SK-N-SH (cell line): ENCODE measurements around the gene NEAT1. TPM values are rescaled to one million over a fixed set of nuclear protein-coding genes. Genes with fewer than 3 reads are reported as not detected.

ENCODE experiments used
- CTCF ChIA-PET: fragments of 300-600, 350-600 bp; formaldehyde crosslinking; extraction: SDS; loops from one replicate; lab custom pipeline; 2021; lab: Yijun Ruan, JAX
- POLR2A ChIA-PET: fragments of 350-600 bp; sonication (Branson Sonifier 250); formaldehyde crosslinking; extraction: SDS; loops from one replicate; lab custom pipeline; 2020; ENCODE audit warnings: antibody characterized with exemption, inconsistent platforms; lab: Yijun Ruan, JAX
- DNase-seq: peaks from one replicate; pipeline ENCODE4 v3.0.0; 2012
- H2AFZ ChIP-seq: fragments of 200-600 bp; sonication (generic); 2 replicates; pipeline ENCODE4 v1.8.1; 2016; ENCODE audit warnings: antibody characterized with exemption, mild to moderate bottlenecking, low read depth
- H3F3A ChIP-seq: fragments of 200-600 bp; sonication (generic); replicated peaks from 2 replicates; pipeline ENCODE3; 2016; ENCODE audit warnings: antibody characterized with exemption, mild to moderate bottlenecking; ENCODE audit not compliant: insufficient read depth
- H3K27ac ChIP-seq, 2 experiments: fragments of 200-500 bp in 1 of 2; fragments of 200-600 bp in 1 of 2; sonication (Bioruptor generic) in 1 of 2; sonication (generic), shearing (Covaris generic) in 1 of 2; 2 replicates each; pipeline versions ENCODE4 v1.5.1 to v1.6.1; 2014 to 2016; ENCODE audit warnings: low read depth in 2 of 2, inconsistent platforms in 1 of 2, low read length in 1 of 2, mild to moderate bottlenecking in 1 of 2, mixed read lengths in 1 of 2
- H3K27me3 ChIP-seq: fragments of 200-600 bp; sonication (generic), shearing (Covaris generic); 2 replicates; pipeline ENCODE4 v1.6.1; 2016; ENCODE audit warnings: mixed run types; ENCODE audit not compliant: insufficient read depth
- H3K36me3 ChIP-seq, 2 experiments: fragments of 200-500 bp in 1 of 2; fragments of 200-600 bp in 1 of 2; sonication (Bioruptor generic) in 1 of 2; sonication (generic) in 1 of 2; replicated peaks in 1 of 2; 2 replicates each; pipeline versions ENCODE3 to v1.5.1; 2014 to 2016; ENCODE audit warnings: low read length in 1 of 2, mild to moderate bottlenecking in 1 of 2; ENCODE audit not compliant: insufficient read depth in 2 of 2, control insufficient read depth in 1 of 2
- H3K4me1 ChIP-seq, 2 experiments: fragments of 200-500 bp in 1 of 2; fragments of 200-600 bp in 1 of 2; sonication (Bioruptor generic) in 1 of 2; sonication (generic), shearing (Covaris generic) in 1 of 2; 2 replicates each; pipeline versions ENCODE4 v1.5.1 to v1.6.1; 2014 to 2016; ENCODE audit warnings: low read depth in 1 of 2, low read length in 1 of 2, mixed run types in 1 of 2; ENCODE audit not compliant: insufficient read depth in 2 of 2, control insufficient read depth in 1 of 2
- H3K4me2 ChIP-seq: fragments of 200-600 bp; sonication (generic), shearing (Covaris generic); 2 replicates; pipeline ENCODE4 v1.6.1; 2017; ENCODE audit warnings: mixed run types
- H3K4me3 ChIP-seq, 2 experiments: fragments of 200-500 bp in 1 of 2; fragments of 200-600 bp in 1 of 2; sonication (Bioruptor generic) in 1 of 2; sonication (generic), shearing (Covaris generic) in 1 of 2; 2 replicates each; pipeline versions ENCODE4 v1.5.1 to v1.8.1; 2014 to 2016; ENCODE audit warnings: low read depth in 2 of 2, inconsistent platforms in 1 of 2, low read length in 1 of 2, mild to moderate bottlenecking in 1 of 2, mixed read lengths in 1 of 2, moderate library complexity in 1 of 2
- H3K79me2 ChIP-seq: fragments of 200-600 bp; sonication (generic); 2 replicates; pipeline ENCODE4 v1.8.1; 2017; ENCODE audit warnings: mild to moderate bottlenecking; ENCODE audit not compliant: insufficient read depth
- H3K9ac ChIP-seq: fragments of 200-600 bp; sonication (generic); 2 replicates; pipeline ENCODE4 v1.6.1; 2017; ENCODE audit warnings: mixed run types
- H3K9me2 ChIP-seq: fragments of 200-600 bp; sonication (generic); 2 replicates; pipeline ENCODE4 v1.6.1; 2017; ENCODE audit warnings: mixed run types
- H3K9me3 ChIP-seq: fragments of 200-600 bp; sonication (generic); 2 replicates; pipeline ENCODE4 v1.6.1; 2017; ENCODE audit warnings: mixed run types, mild to moderate bottlenecking, moderate library complexity
- H4K20me1 ChIP-seq: fragments of 200-600 bp; sonication (generic); 2 replicates; pipeline ENCODE4 v1.6.1; 2017; ENCODE audit warnings: mild to moderate bottlenecking, mixed run types; ENCODE audit not compliant: insufficient read depth
- IRF3 ChIP-seq: fragments of 150-350 bp; IDR thresholded peaks from 2 replicates; pipeline ENCODE4 v1.6.1; 2016; ENCODE audit warnings: mild to moderate bottlenecking, low read depth, low read length
- PBX3 ChIP-seq: IDR thresholded peaks from 2 replicates; pipeline ENCODE4; 2012
- POLR2AphosphoS5 ChIP-seq: IDR thresholded peaks from 2 replicates; pipeline ENCODE4 v1.6.1; 2012; ENCODE audit warnings: low read depth, low read length
- REST ChIP-seq: IDR thresholded peaks from 2 replicates; pipeline ENCODE4 v1.6.1; 2012; ENCODE audit warnings: mild to moderate bottlenecking, low read depth, low read length, moderate library complexity
- SMC3 ChIP-seq: IDR thresholded peaks from 2 replicates; pipeline ENCODE4 v1.6.1; 2012; ENCODE audit warnings: low read depth, low read length, improper control_type of control experiment
- TCF12 ChIP-seq: IDR thresholded peaks from 2 replicates; pipeline ENCODE4 v1.4.0; 2012
- ZBTB33 ChIP-seq: IDR thresholded peaks from 2 replicates; pipeline ENCODE4 v1.4.0; 2012; ENCODE audit warnings: low read depth, borderline replicate concordance
- WGBS: methylation state at CpG from one replicate; pipeline ENCODE4 v1.1.6; 2017; ENCODE audit warnings: low lambda C conversion rate; 5-methylcytosine and 5-hydroxymethylcytosine counted together
- polyA plus RNA-seq, 3 experiments: library from polyadenylated mRNA; depleted of rRNA; stranded (reverse); fragments of >200 nt; gene quantifications; 2 replicates each; pipeline ENCODE4 v1.2.3, GENCODE V29; 2012

Gene NEAT1
- polyA plus RNA-seq, 1 of the 3 experiments (the other 2 are of a cell fraction): 435 TPM

- peak overlapping the region; percentile 63 for H3K4me2 ChIP-seq
- no peak for DNase-seq
- H3K79me2 ChIP-seq: peaks cover 99% of the 10 kb centered on the region
- no peaks in the 10 kb centered on the region for H3K9me2 ChIP-seq
- H3K27ac ChIP-seq: peak overlapping the region; percentile 64 to 100
- H3K27me3 ChIP-seq: no peaks in the 10 kb centered on the region
- peaks cover 66 to 97% of the 10 kb centered on the region in 2 experiments for H3K36me3 ChIP-seq
- peak overlapping the region; percentile 98 for H3K9ac ChIP-seq
- peak; percentile 15 for TF ChIP-seq POLR2AphosphoS5
- no peak for TF ChIP-seq TCF12
- 0 out of 2 replicates have a peak, but pooled peaks have one; percentile 11 for TF ChIP-seq ZBTB33
- TF ChIP-seq SMC3: no peak
- TF ChIP-seq REST: no peak
- no peak for TF ChIP-seq IRF3
- no peak for TF ChIP-seq PBX3
- ChIA-PET POLR2A (interaction anchor here (2.6 kb wide), 1 partner anchor 12 kb away, joined by 10 read pairs; the partner anchor contains the start of gene NEAT1), CTCF (interaction anchor here (1.7 kb wide), 1 partner anchor 44 kb away, joined by 4 read pairs; no protein-coding TSS in a partner anchor)
- WGBS: 73% methylated on average over 5 of the region's 5 CpGs
- H3K9me3 ChIP-seq: no peaks in the 10 kb centered on the region
- no peak overlapping the region for H2AFZ ChIP-seq
- H3K4me3 ChIP-seq: peak overlapping the region; percentile 32 to 77; a peak in 2 of 4 replicates
- peaks cover 99% of the 10 kb centered on the region for H3F3A ChIP-seq
- H4K20me1 ChIP-seq: peaks cover 99% of the 10 kb centered on the region
- peaks cover 8 to 16% of the 10 kb centered on the region in 2 experiments; a peak in 3 of 4 replicates for H3K4me1 ChIP-seq
Observed at GRCh38 chr11:65434667-65435410, 12.2 kb downstream of the NEAT1 start.
